PC-3 (cell line): Measurements from ENCODE around the gene ADRM1. TPM values are rescaled to one million over a fixed set of nuclear protein-coding genes. Genes with fewer than 3 reads are reported as not detected.
A peak's percentile ranks its signal among the peaks of the same experiment; 100 is the strongest.

Experiments
- ATAC-seq: fragments of 200-7000 bp; cut with Tn5 transposase; 2 replicates; pipeline ENCODE4 v1.9.1; 2020; ENCODE audit warnings: mild to moderate bottlenecking, moderate library complexity
- BruUV-seq: library from RNA; stranded (reverse); fragments of 400-500 nt; replicated peaks from 2 replicates; lab custom pipeline; 2021; lab: Mats Ljungman, UMichigan
- CTCF ChIA-PET: fragments of 300-600 bp; sonication (Branson Sonifier 250); formaldehyde crosslinking; loops from one replicate; lab custom pipeline; 2022; ENCODE audit warnings: antibody characterized with exemption; lab: Charles Lee
- POLR2A ChIA-PET: fragments of 300-600 bp; sonication (Branson Sonifier 250); formaldehyde crosslinking; loops from one replicate; lab custom pipeline; 2022; ENCODE audit warnings: antibody characterized with exemption; ENCODE audit not compliant: unreplicated experiment; lab: Charles Lee
- DNase-seq: peaks from one replicate; pipeline ENCODE4 v3.0.0-alpha.2; 2015
- H2AFZ ChIP-seq: fragments of 300-600 bp; sonication (generic); 2 replicates; pipeline ENCODE4 v1.6.0; 2016; ENCODE audit warnings: antibody characterized with exemption, low read length
- H3F3A ChIP-seq: fragments of 300-600 bp; sonication (generic); one replicate; pipeline ENCODE4 v1.6.0; 2017; ENCODE audit warnings: antibody characterized with exemption, low read length, control low read depth, mild to moderate bottlenecking; ENCODE audit not compliant: unreplicated experiment
- H3K27ac ChIP-seq: fragments of 300-600 bp; sonication (generic); 2 replicates; pipeline ENCODE4 v1.5.1; 2016; ENCODE audit warnings: mild to moderate bottlenecking, low read length
- H3K27me3 ChIP-seq: fragments of 300-600 bp; sonication (generic); 2 replicates; pipeline ENCODE4 v1.6.1; 2016; ENCODE audit warnings: low read length, mixed read lengths
- H3K36me3 ChIP-seq: fragments of 300-600 bp; sonication (generic); 2 replicates; pipeline ENCODE4 v1.6.1; 2016; ENCODE audit warnings: low read depth, mixed run types, low read length, mixed read lengths
- H3K4me1 ChIP-seq: fragments of 300-600 bp; sonication (generic); 2 replicates; pipeline ENCODE4 v1.5.1; 2016; ENCODE audit warnings: low read length; ENCODE audit not compliant: insufficient read depth
- H3K4me2 ChIP-seq: fragments of 300-600 bp; sonication (generic); 2 replicates; pipeline ENCODE4 v1.6.0; 2016; ENCODE audit warnings: low read length
- H3K4me3 ChIP-seq: fragments of 300-600 bp; sonication (generic); 2 replicates; pipeline ENCODE4 v1.5.1; 2016; ENCODE audit warnings: mild to moderate bottlenecking, low read length, mixed read lengths
- H3K79me2 ChIP-seq: fragments of 300-600 bp; sonication (generic); 2 replicates; pipeline ENCODE4 v1.6.1; 2017; ENCODE audit warnings: low read length, mixed read lengths
- H3K9ac ChIP-seq: fragments of 300-600 bp; sonication (generic); 2 replicates; pipeline ENCODE4 v1.6.0; 2016; ENCODE audit warnings: mild to moderate bottlenecking, low read length
- H3K9me2 ChIP-seq: fragments of 300-600 bp; sonication (generic); replicated peaks from 2 replicates; pipeline ENCODE4 v1.6.1; 2016; ENCODE audit warnings: mixed run types, low read length, mixed read lengths
- H3K9me3 ChIP-seq: fragments of 300-600 bp; sonication (generic); 2 replicates; pipeline ENCODE4 v1.6.1; 2016; ENCODE audit warnings: low read length, mixed read lengths
- H4K20me1 ChIP-seq: fragments of 300-600 bp; sonication (generic); 2 replicates; pipeline ENCODE4 v1.6.1; 2016; ENCODE audit warnings: low read length, mixed read lengths
- EZH2 ChIP-seq: fragments of 300-600 bp; sonication (generic); IDR thresholded peaks from one replicate; pipeline ENCODE4 v1.6.1; 2017; ENCODE audit warnings: antibody characterized with exemption, mild to moderate bottlenecking, low read length; ENCODE audit not compliant: unreplicated experiment
- EZH2phosphoT487 ChIP-seq: fragments of 300-600 bp; sonication (generic); IDR thresholded peaks from 2 replicates; pipeline ENCODE4 v1.6.1; 2018; ENCODE audit warnings: mild to moderate bottlenecking, antibody characterized with exemption, low read length, borderline replicate concordance
- intact Hi-C: fragments of 100-400 bp; cut with micrococcal nuclease; formaldehyde crosslinking; loops from 2 replicates; pipeline ENCODE4 v1.9.0; 2023
- total RNA-seq: library from RNA; depleted of rRNA; stranded (reverse); fragments of >200 nt; gene quantifications from 2 replicates; pipeline ENCODE4 v1.2.3, GENCODE V29; 2014
- TF ChIP-seq, protein P1 (sequence below): fragments of 300-600 bp; sonication (generic); conservative IDR thresholded peaks from 2 replicates; pipeline ENCODE4 v1.5.1; 2017; ENCODE audit warnings: antibody characterized with exemption, low read depth, mild to moderate bottlenecking, low read length

ADRM1 gene
- total RNA-seq, 1 experiment from 2014 or later: 374 TPM

DNA sequence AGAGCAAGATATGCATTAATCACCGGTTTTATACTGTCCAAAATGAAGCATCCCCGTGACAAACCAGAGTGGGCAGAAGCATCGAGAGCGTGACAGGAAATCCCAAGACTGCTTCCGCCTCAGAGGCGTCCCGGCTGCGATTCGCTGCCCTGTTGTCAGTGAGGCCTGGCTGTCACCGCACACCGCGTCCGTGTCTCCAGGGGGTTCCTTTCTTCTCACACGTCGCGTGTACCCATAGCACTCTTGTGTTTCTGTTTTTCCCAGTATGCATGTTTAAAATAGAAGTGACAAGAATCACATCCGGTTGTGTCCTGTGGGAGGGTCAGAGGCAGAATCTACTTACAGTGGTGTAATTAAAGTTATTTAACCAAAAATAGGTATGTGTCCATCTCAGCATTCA, 8.3 kb upstream of the ADRM1 start:
- ATAC-seq (no peak), DNase-seq (no peak)
- no peak overlapping the region for H2AFZ ChIP-seq
- no peak overlapping the region for H3K27ac ChIP-seq
- no peaks in the 10 kb centered on the region for H3K79me2 ChIP-seq
- H3F3A ChIP-seq: no peaks in the 10 kb centered on the region
- no peaks in the 10 kb centered on the region for H3K27me3 ChIP-seq
- H4K20me1 ChIP-seq: no peaks in the 10 kb centered on the region
- no peaks in the 10 kb centered on the region for H3K9me2 ChIP-seq
- BruUV-seq: TSS peak; percentile 57
- CTCF ChIA-PET: no interaction called here
- peaks cover 12% of the 10 kb centered on the region for H3K36me3 ChIP-seq
- H3K4me2 ChIP-seq: no peak overlapping the region
- intact Hi-C loops: no loop called here
- no peaks in the 10 kb centered on the region for H3K4me1 ChIP-seq
- H3K9ac ChIP-seq: no peak overlapping the region
- H3K9me3 ChIP-seq: no peaks in the 10 kb centered on the region
- no peak overlapping the region for H3K4me3 ChIP-seq
- POLR2A ChIA-PET: no interaction called here
- TF ChIP-seq EZH2phosphoT487: no peak
- no peak for TF ChIP-seq EZH2
- TF ChIP-seq, protein P1, sequence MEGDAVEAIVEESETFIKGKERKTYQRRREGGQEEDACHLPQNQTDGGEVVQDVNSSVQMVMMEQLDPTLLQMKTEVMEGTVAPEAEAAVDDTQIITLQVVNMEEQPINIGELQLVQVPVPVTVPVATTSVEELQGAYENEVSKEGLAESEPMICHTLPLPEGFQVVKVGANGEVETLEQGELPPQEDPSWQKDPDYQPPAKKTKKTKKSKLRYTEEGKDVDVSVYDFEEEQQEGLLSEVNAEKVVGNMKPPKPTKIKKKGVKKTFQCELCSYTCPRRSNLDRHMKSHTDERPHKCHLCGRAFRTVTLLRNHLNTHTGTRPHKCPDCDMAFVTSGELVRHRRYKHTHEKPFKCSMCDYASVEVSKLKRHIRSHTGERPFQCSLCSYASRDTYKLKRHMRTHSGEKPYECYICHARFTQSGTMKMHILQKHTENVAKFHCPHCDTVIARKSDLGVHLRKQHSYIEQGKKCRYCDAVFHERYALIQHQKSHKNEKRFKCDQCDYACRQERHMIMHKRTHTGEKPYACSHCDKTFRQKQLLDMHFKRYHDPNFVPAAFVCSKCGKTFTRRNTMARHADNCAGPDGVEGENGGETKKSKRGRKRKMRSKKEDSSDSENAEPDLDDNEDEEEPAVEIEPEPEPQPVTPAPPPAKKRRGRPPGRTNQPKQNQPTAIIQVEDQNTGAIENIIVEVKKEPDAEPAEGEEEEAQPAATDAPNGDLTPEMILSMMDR: no peak

DNA sequence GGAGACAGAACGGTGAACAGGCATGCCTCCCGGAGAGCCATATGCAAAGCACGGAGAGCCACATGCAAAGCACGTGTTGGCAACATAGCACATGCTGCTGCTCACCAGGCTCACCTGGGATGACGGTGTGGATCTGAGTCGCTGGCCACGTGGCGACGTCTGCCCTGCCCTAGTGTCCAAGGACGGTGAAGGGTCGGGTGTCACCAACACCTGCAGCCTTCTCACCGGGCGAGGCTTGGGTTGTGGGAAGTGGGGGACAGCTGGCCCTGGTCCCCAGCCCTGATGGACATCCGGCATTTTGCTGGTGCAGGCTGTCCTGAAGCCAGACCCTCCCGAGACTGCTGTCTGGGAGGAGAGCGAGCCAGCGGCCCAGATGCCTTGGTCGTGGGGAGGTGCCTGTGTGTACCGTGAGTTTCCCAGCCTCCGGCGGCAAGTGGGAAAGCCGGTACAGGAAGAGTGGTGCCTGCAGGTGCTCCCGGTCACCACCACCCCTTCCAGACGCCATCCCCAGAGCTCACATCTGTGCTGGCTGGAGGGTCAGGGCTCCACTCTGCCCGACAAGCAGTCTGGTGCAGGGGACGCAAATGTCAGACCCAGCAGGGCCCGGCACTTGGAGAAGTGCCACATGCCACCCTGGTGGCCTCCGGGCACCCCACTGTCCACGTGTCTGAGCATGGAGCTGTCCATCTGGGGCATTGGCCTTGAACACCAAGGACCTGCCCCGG, 5.9 kb upstream of the ADRM1 start:
- DNase-seq (no peak), ATAC-seq (no peak)
- ChIA-PET CTCF (no interaction called here), POLR2A (no interaction called here)
- no peaks in the 10 kb centered on the region for H4K20me1 ChIP-seq
- no peaks in the 10 kb centered on the region for H3K9me2 ChIP-seq
- intact Hi-C loops: no loop called here
- no TSS peak for BruUV-seq
- H3K4me1 ChIP-seq: no peaks in the 10 kb centered on the region
- no peak overlapping the region for H3K27ac ChIP-seq
- no peaks in the 10 kb centered on the region for H3K27me3 ChIP-seq
- H3K79me2 ChIP-seq: no peaks in the 10 kb centered on the region
- no peaks in the 10 kb centered on the region for H3F3A ChIP-seq
- H3K4me3 ChIP-seq: no peak overlapping the region
- peaks cover 12% of the 10 kb centered on the region for H3K36me3 ChIP-seq
- no peak overlapping the region for H3K4me2 ChIP-seq
- H3K9ac ChIP-seq: no peak overlapping the region
- H2AFZ ChIP-seq: no peak overlapping the region
- no peak for TF ChIP-seq EZH2phosphoT487
- TF ChIP-seq, protein P1: no peak
- TF ChIP-seq EZH2: no peak
- no peaks in the 10 kb centered on the region for H3K9me3 ChIP-seq
